TTC549 (cell line): ENCODE results near the gene ZSCAN26.

Source experiments
- FAIRE-seq: peaks from 2 replicates; lab custom pipeline; 2012; peaks lifted over from hg19 to GRCh38; lab: Jason Lieb, UNC

ZSCAN26 gene

DNA sequence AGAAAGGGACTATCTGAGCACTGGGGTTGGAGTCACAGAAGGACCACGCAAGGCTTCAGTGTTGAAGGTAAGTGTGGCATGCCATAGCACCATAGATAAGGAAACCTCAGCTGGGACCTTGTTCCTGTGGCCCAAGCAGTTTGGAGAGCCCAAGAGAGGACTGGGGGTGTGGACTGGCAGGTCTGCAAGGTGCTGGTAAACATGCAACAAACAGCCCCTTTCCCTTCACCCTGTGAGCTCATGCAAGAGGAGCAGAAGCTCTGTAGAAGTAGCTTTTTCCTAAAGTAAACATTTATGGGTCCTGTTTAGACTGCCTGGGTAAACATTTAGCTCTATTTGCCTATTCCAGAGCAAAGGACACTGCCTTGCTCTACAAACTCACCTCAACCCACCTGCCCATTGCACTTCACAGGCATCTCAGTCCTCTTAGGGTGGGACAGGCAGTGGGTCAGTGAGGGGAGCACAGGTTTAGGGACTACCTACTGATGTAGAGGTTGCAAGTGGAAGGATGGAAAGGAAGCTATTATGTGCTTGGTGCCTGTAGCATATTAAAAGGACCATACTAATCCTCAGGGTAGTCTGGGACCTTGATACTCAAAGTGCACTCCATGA lies 57.0 kb downstream of the ZSCAN26 start:
- FAIRE-seq = no peak

DNA sequence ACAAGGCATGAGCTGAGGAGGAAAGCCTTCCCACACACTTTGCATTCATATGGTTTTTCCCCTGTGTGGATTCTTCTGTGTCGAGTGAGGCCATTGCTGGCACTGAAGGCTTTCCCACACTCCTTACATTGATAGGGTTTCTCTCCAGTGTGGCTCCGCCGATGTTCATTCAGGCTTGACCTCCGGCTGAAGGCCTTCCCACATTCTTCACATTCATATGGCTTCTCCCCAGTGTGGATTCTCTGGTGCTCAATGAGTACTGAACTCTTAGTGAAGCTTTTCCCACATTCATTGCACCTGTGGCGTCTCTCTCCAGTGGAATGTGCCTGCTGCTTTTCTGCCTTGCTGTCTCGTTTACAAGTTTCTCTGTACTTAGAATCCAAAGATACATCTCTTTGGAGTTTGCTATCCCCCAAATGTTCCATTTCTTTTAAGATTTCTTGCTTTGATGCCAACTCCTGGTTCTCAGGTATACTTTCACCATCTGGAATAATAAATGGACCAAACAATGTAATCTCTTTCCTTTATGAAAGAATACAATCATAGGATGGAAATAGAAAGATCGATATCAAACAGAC lies 59.5 kb downstream of the ZSCAN26 start:
- FAIRE-seq = no peak
